Muscle of leg (tissue), 11 donors: ENCODE results near the gene PHF14. TPM values are rescaled to one million over a fixed set of nuclear protein-coding genes. Genes with fewer than 3 reads are reported as not detected.
"Not testable (repeated sequence)": the region's sequence is repeated elsewhere in the genome, so short reads cannot be mapped to it uniquely, and the experiment has no call there.

Experiments
- DNase-seq: peaks from one replicate; pipeline ENCODE4 v3.0.0; 2013
- H3K27ac ChIP-seq: one replicate; pipeline ENCODE4 v1.5.1; 2013; ENCODE audit warnings: mild to moderate bottlenecking, low read length, control low read depth
- H3K27me3 ChIP-seq: one replicate; pipeline ENCODE4 v1.6.1; 2013; ENCODE audit warnings: low read length; ENCODE audit not compliant: control insufficient read depth, insufficient read depth
- H3K36me3 ChIP-seq: one replicate; pipeline ENCODE4 v1.6.1; 2013; ENCODE audit warnings: low read length; ENCODE audit not compliant: control insufficient read depth, insufficient read depth
- H3K4me1 ChIP-seq: one replicate; pipeline ENCODE4 v1.6.1; 2013; ENCODE audit warnings: low read length; ENCODE audit not compliant: control insufficient read depth, insufficient read depth
- H3K4me3 ChIP-seq: one replicate; pipeline ENCODE4 v1.5.1; 2013; ENCODE audit warnings: low read length, control low read depth
- H3K9me3 ChIP-seq: replicated peaks from 2 replicates; pipeline ENCODE4 v1.6.1; 2013; ENCODE audit warnings: low read depth, low read length; ENCODE audit not compliant: control insufficient read depth
- WGBS: methylation state at CpG from one replicate; pipeline ENCODE4 v1.1.5; 2013; ENCODE audit warnings: missing lambda C conversion rate; ENCODE audit not compliant: insufficient coverage; 5-methylcytosine and 5-hydroxymethylcytosine counted together
- polyA plus RNA-seq, 8 donors: library from polyadenylated mRNA; unstranded; fragments of 120-200 nt; gene quantifications; one replicate each; pipeline versions ENCODE4 v1.2.1 to v1.2.3, GENCODE V29; 2013; ENCODE audit warnings: inconsistent platforms in 1 of 8, low replicate concordance in 1 of 8; ENCODE audit not compliant: insufficient read length in 8 of 8, insufficient read depth in 1 of 8
- total RNA-seq: library from RNA; stranded (reverse); fragments of 120-200 nt; gene quantifications from one replicate; pipeline ENCODE4 v1.2.4, GENCODE V29; 2013

PHF14 gene
- total and polyA plus RNA-seq, 9 donors, result 30.8 to 47.7 (median 34.7) TPM

- Histone ChIP-seq H3K4me3 (no peak overlapping the region), H3K36me3 (peaks cover 3% of the 10 kb centered on the region), H3K27me3 (no peaks in the 10 kb centered on the region), H3K4me1 (peaks cover 5% of the 10 kb centered on the region), H3K9me3 (no peaks in the 10 kb centered on the region), H3K27ac (no peak overlapping the region)
- WGBS, result no CpG with 5 or more reads among the region's 4 CpGs
- DNase-seq, result no peak
Measured at GRCh38 chr7:10977113-10977512, 3.4 kb downstream of the PHF14 start.

- WGBS, result no CpG with 5 or more reads among the region's 3 CpGs
- Histone ChIP-seq H3K27me3 (no peaks in the 10 kb centered on the region), H3K36me3 (peaks cover 10% of the 10 kb centered on the region), H3K27ac (no peak overlapping the region), H3K4me3 (no peak overlapping the region), H3K4me1 (no peaks in the 10 kb centered on the region), H3K9me3 (no peaks in the 10 kb centered on the region)
- DNase-seq, result no peak
Measured at GRCh38 chr7:10981317-10981716, 7.6 kb downstream of the PHF14 start.

- H3K4me3 ChIP-seq, H3K4me1 ChIP-seq, H3K9me3 ChIP-seq, H3K27me3 ChIP-seq, DNase-seq, H3K27ac ChIP-seq: not testable (repeated sequence)
- WGBS, result 100% methylated on average over 1 of the region's 6 CpGs
- peaks cover 20% of the 10 kb centered on the region for H3K36me3 ChIP-seq
Measured at GRCh38 chr7:10990748-10991147, 17.1 kb downstream of the PHF14 start.

- WGBS, result 97% methylated on average over 34 of the region's 34 CpGs
- not testable (repeated sequence) for H3K9me3 ChIP-seq, H3K27me3 ChIP-seq, H3K4me3 ChIP-seq, H3K4me1 ChIP-seq, H3K27ac ChIP-seq, DNase-seq
- peaks cover 24% of the 10 kb centered on the region for H3K36me3 ChIP-seq
Measured at GRCh38 chr7:10995482-10996166, 22.0 kb downstream of the PHF14 start.

- Histone ChIP-seq H3K36me3 (peaks cover 15% of the 10 kb centered on the region), H3K4me1 (no peaks in the 10 kb centered on the region), H3K27ac (no peak overlapping the region), H3K27me3 (no peaks in the 10 kb centered on the region), H3K9me3 (peaks cover 7% of the 10 kb centered on the region), H3K4me3 (no peak overlapping the region)
- WGBS, result 100% methylated on average over 1 of the region's 4 CpGs
- DNase-seq, result no peak
Measured at GRCh38 chr7:10998996-10999757, 25.5 kb downstream of the PHF14 start.

GRCh38 chr7:11005202-11005601 is 31.5 kb downstream of the PHF14 start:
- no peaks in the 10 kb centered on the region for H3K27me3 ChIP-seq
- no peaks in the 10 kb centered on the region for H3K9me3 ChIP-seq
- H3K27ac ChIP-seq, result no peak overlapping the region
- no peak for DNase-seq
- H3K36me3 ChIP-seq, result peaks cover 8% of the 10 kb centered on the region
- H3K4me3 ChIP-seq, result no peak overlapping the region
- H3K4me1 ChIP-seq, result no peaks in the 10 kb centered on the region

- WGBS, result 100% methylated on average over 3 of the region's 3 CpGs
- Histone ChIP-seq H3K36me3 (peaks cover 8% of the 10 kb centered on the region), H3K27me3 (no peaks in the 10 kb centered on the region), H3K27ac (no peak overlapping the region), H3K4me1 (no peaks in the 10 kb centered on the region), H3K9me3 (no peaks in the 10 kb centered on the region), H3K4me3 (no peak overlapping the region)
- no peak for DNase-seq
Measured at GRCh38 chr7:11006291-11006690, 32.6 kb downstream of the PHF14 start.

GRCh38 chr7:11009631-11010030 is 36.0 kb downstream of the PHF14 start:
- no peaks in the 10 kb centered on the region for H3K27me3 ChIP-seq
- H3K27ac ChIP-seq, result no peak overlapping the region
- H3K9me3 ChIP-seq, result no peaks in the 10 kb centered on the region
- DNase-seq, result no peak
- no CpG with 5 or more reads among the region's 1 CpG for WGBS
- H3K4me3 ChIP-seq, result no peak overlapping the region
- H3K36me3 ChIP-seq, result peaks cover 12% of the 10 kb centered on the region
- H3K4me1 ChIP-seq, result no peaks in the 10 kb centered on the region

- H3K36me3 ChIP-seq, result peaks cover 18% of the 10 kb centered on the region
- no peaks in the 10 kb centered on the region for H3K27me3 ChIP-seq
- no peak for DNase-seq
Measured at GRCh38 chr7:11021468-11021867, 47.8 kb downstream of the PHF14 start.

GRCh38 chr7:11026452-11027359 is 53.0 kb downstream of the PHF14 start:
- Histone ChIP-seq H3K4me1 (no peaks in the 10 kb centered on the region), H3K27ac (no peak overlapping the region), H3K27me3 (no peaks in the 10 kb centered on the region), H3K36me3 (peaks cover 18% of the 10 kb centered on the region), H3K9me3 (peaks cover 6% of the 10 kb centered on the region), H3K4me3 (no peak overlapping the region)
- WGBS, result no CpG with 5 or more reads among the region's 2 CpGs
- DNase-seq, result no peak

More at GRCh38 chr7:11021468-11021867, 47.8 kb downstream of the PHF14 start:
- Histone ChIP-seq H3K27ac (no peak overlapping the region), H3K9me3 (peaks cover 6% of the 10 kb centered on the region), H3K4me3 (no peak overlapping the region), H3K4me1 (no peaks in the 10 kb centered on the region)
- no CpG with 5 or more reads among the region's 1 CpG for WGBS
